ENCODE measurements around the gene IGSF23. TPM values are rescaled to one million over a fixed set of nuclear protein-coding genes. Genes with fewer than 3 reads are reported as not detected.

The IGSF23 gene
- total and polyA plus RNA-seq, 2 of the 4 experiments (the other 2 are of a cell fraction) = 0.27 TPM; not detected in 1

DNA sequence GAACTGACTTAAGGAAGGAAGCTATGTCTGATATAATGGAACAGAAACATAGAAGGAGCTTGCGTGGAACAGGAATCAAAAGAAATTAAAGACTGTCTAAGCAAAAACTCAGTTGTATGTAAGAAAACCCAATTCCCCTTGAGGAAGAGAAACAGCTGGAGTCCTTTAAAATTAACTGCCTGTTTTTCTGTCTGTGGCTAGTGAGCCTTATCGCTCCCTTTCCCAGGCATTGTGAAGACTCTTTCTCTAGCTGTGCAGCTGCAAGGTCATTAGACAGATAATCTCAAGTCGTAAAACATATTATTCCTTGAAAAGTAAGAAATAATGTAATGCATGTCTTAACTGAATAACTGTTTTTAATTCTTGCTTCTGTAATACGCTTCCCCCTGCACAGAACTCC lies 39.7 kb upstream of the IGSF23 start:
- no peak overlapping the region for H3K56ac ChIP-seq (ENCODE audit: extremely low read depth, insufficient read depth, low read length)
- no peak overlapping the region for H2AFZ ChIP-seq (replicated peaks; ENCODE audit: low read length, poor library complexity)
- no peak overlapping the region for H2AK5ac ChIP-seq (ENCODE audit: low read depth, low read length)
- no peaks in the 10 kb centered on the region for H3K9me3 ChIP-seq (ENCODE audit: control insufficient read depth, insufficient read depth, low read length)
- no peak for DNase-seq
- no peak for ATAC-seq (ENCODE audit: low read depth)
- dilution Hi-C loops (cut with HindIII; ENCODE audit: low sequenced_read_pairs, unreplicated experiment) (no loop called here), intact Hi-C loops (cut with micrococcal nuclease) (loop anchor here (5.0 to 10.0 kb wide), 3 partner anchors 189 to 381 kb away; partner anchors contain the start of genes CLPTM1 and NECTIN2), in situ Hi-C loops (cut with MboI; ENCODE audit: low sequenced_read_pairs) (loop anchor here (5.0 to 25.0 kb wide), 3 partner anchors 84 to 269 kb away; partner anchors contain the start of gene CBLC)
- H3K4me3 ChIP-seq (ENCODE audit: insufficient read depth, low read depth, low read length) = no peak overlapping the region
- H3K36me3 ChIP-seq (ENCODE audit: control insufficient read depth, insufficient read depth, low read length) = no peaks in the 10 kb centered on the region
- H3K9me1 ChIP-seq (ENCODE audit: insufficient read depth, low read length) = no peaks in the 10 kb centered on the region; the same call in 1 of the 2 replicates
- H4K8ac ChIP-seq (ENCODE audit: low read depth in 2 of 2, low read length in 2 of 2) = no peak overlapping the region
- no peaks in the 10 kb centered on the region for H4K20me1 ChIP-seq (ENCODE audit: insufficient read depth, low read length)
- ChIA-PET POLR2A (ENCODE audit: unreplicated experiment) (no interaction called here), CTCF (no interaction called here)
- H2BK15ac ChIP-seq (ENCODE audit: low read depth, low read length) = no peak overlapping the region
- H2AK9ac ChIP-seq (replicated peaks; ENCODE audit: low read depth, low read length, poor library complexity) = no peak overlapping the region
- no peak overlapping the region for H3K14ac ChIP-seq (replicated peaks; ENCODE audit: low read depth, low read length)
- TF ChIP-seq, protein P1, sequence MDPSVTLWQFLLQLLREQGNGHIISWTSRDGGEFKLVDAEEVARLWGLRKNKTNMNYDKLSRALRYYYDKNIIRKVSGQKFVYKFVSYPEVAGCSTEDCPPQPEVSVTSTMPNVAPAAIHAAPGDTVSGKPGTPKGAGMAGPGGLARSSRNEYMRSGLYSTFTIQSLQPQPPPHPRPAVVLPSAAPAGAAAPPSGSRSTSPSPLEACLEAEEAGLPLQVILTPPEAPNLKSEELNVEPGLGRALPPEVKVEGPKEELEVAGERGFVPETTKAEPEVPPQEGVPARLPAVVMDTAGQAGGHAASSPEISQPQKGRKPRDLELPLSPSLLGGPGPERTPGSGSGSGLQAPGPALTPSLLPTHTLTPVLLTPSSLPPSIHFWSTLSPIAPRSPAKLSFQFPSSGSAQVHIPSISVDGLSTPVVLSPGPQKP (IDR thresholded peaks at IDR 0.05; ENCODE audit: borderline replicate concordance, low read depth, low read length) = no peak
- TF ChIP-seq MAZ (IDR thresholded peaks at IDR 0.05; ENCODE audit: borderline replicate concordance, low read depth, low read length) (no peak), SMC3 (IDR thresholded peaks at IDR 0.05; ENCODE audit: low read depth, low read length) (no peak), RAD21 (IDR thresholded peaks at IDR 0.05; ENCODE audit: low read length) (no peak), CHD1 (IDR thresholded peaks at IDR 0.05; ENCODE audit: low read depth, low read length) (no peak), MAFK (IDR thresholded peaks at IDR 0.05; ENCODE audit: low read depth, low read length) (no peak), CEBPB (IDR thresholded peaks at IDR 0.05; ENCODE audit: low read depth, low read length) (no peak)
- TF ChIP-seq, protein P2, sequence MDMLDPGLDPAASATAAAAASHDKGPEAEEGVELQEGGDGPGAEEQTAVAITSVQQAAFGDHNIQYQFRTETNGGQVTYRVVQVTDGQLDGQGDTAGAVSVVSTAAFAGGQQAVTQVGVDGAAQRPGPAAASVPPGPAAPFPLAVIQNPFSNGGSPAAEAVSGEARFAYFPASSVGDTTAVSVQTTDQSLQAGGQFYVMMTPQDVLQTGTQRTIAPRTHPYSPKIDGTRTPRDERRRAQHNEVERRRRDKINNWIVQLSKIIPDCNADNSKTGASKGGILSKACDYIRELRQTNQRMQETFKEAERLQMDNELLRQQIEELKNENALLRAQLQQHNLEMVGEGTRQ (IDR thresholded peaks at IDR 0.05; ENCODE audit: low read depth, low read length) = no peak
- H3K4ac ChIP-seq (ENCODE audit: low read depth, low read length) = no peak overlapping the region
- no peak overlapping the region for H3K9ac ChIP-seq (ENCODE audit: low read depth, low read length)
- no peak overlapping the region for H3K4me2 ChIP-seq (ENCODE audit: low read depth, low read length)
- H3K18ac ChIP-seq (ENCODE audit: low read depth, low read length) = no peak overlapping the region
- H3K27ac ChIP-seq (ENCODE audit: insufficient read depth, low read length) = no peak overlapping the region
- no peak overlapping the region for H3K23ac ChIP-seq (ENCODE audit: low read depth, low read length)
- BruUV-seq (replicated peaks) = no TSS peak
- no peak overlapping the region for H4K5ac ChIP-seq (ENCODE audit: low read depth, low read length)
- WGBS, 2 experiments (ENCODE audit: extremely low coverage in 2 of 2, insufficient read length in 1 of 2) = no CpG with 5 or more reads among the region's 4 CpGs
- no peak overlapping the region for H4K91ac ChIP-seq (ENCODE audit: insufficient read depth, low read depth, low read length)
- H2BK5ac ChIP-seq (ENCODE audit: low read depth, low read length, poor library complexity, severe bottlenecking) = no peak overlapping the region
- H3K27me3 ChIP-seq (ENCODE audit: control insufficient read depth, insufficient read depth, low read length) = peaks cover 1% of the 10 kb centered on the region; the same call in 1 of the 2 replicates
- no peaks in the 10 kb centered on the region for H3K79me1 ChIP-seq (ENCODE audit: low read depth in 1 of 2, low read length in 2 of 2)
- peaks cover 3% of the 10 kb centered on the region; the same call in 1 of the 2 replicates for H3K4me1 ChIP-seq (ENCODE audit: control insufficient read depth, insufficient read depth, low read length)
- H2BK120ac ChIP-seq (ENCODE audit: low read depth, low read length) = no peak overlapping the region
- H2BK20ac ChIP-seq (ENCODE audit: low read depth, low read length) = no peak overlapping the region

All from IMR-90 (cell line).